ENCODE data around the gene LRP10. TPM values are rescaled to one million over a fixed set of nuclear protein-coding genes. Genes with fewer than 3 reads are reported as not detected.

LRP10 gene
- polyA plus RNA-seq, 1 donor from 2014 or later, result 0.22 TPM

DNA sequence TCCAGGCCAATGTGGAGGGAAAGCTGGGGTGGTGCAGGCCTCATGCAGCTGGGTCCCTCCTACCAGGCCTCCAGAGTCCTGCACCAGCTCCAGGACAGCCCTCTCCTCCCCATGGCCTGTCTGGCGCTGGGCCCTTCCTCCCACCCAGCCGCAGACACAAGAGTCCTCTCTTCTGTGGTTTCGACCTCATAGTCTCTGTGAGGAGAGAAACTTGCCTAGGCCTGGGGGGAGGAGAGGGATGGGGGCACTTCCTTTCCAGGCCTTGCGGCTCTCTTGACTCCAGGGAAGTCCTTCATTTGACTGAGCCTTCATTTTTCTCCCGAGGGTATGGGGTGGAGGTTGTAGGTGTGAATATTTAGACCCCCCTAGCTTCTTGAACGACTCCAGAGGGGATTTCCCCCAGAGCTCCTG, 32.9 kb upstream of the LRP10 start:
- Histone ChIP-seq H3K9me2 (ENCODE audit: insufficient read depth, low read length) (no peaks in the 10 kb centered on the region), H3K36me3 (ENCODE audit: insufficient read depth, low read length) (no peaks in the 10 kb centered on the region), H2AFZ (ENCODE audit: low read depth, low read length) (no peak overlapping the region), H4K20me1 (ENCODE audit: insufficient read depth) (no peaks in the 10 kb centered on the region), H3K9ac (ENCODE audit: low read length) (no peak overlapping the region), H3K9me3 (ENCODE audit: low read length) (no peaks in the 10 kb centered on the region), H3K27ac (ENCODE audit: low read length) (no peak overlapping the region), H3K27me3 (ENCODE audit: insufficient read depth, low read depth, low read length) (peaks cover 37% of the 10 kb centered on the region), H3K4me2 (ENCODE audit: low read length) (no peak overlapping the region), H3K4me3 (ENCODE audit: low read length) (no peak overlapping the region), H3K79me2 (replicated peaks; ENCODE audit: insufficient read depth, low read length) (no peaks in the 10 kb centered on the region), H3F3A (ENCODE audit: insufficient read depth, low read length, poor library complexity, severe bottlenecking) (no peaks in the 10 kb centered on the region)
- no peak for TF ChIP-seq MXI1 (conservative IDR thresholded peaks at IDR 0.05; ENCODE audit: poor library complexity, severe bottlenecking)
- TF ChIP-seq, protein P1, sequence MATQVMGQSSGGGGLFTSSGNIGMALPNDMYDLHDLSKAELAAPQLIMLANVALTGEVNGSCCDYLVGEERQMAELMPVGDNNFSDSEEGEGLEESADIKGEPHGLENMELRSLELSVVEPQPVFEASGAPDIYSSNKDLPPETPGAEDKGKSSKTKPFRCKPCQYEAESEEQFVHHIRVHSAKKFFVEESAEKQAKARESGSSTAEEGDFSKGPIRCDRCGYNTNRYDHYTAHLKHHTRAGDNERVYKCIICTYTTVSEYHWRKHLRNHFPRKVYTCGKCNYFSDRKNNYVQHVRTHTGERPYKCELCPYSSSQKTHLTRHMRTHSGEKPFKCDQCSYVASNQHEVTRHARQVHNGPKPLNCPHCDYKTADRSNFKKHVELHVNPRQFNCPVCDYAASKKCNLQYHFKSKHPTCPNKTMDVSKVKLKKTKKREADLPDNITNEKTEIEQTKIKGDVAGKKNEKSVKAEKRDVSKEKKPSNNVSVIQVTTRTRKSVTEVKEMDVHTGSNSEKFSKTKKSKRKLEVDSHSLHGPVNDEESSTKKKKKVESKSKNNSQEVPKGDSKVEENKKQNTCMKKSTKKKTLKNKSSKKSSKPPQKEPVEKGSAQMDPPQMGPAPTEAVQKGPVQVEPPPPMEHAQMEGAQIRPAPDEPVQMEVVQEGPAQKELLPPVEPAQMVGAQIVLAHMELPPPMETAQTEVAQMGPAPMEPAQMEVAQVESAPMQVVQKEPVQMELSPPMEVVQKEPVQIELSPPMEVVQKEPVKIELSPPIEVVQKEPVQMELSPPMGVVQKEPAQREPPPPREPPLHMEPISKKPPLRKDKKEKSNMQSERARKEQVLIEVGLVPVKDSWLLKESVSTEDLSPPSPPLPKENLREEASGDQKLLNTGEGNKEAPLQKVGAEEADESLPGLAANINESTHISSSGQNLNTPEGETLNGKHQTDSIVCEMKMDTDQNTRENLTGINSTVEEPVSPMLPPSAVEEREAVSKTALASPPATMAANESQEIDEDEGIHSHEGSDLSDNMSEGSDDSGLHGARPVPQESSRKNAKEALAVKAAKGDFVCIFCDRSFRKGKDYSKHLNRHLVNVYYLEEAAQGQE (IDR thresholded peaks at IDR 0.05; ENCODE audit: borderline replicate concordance), result no peak
- TF ChIP-seq, protein P2, sequence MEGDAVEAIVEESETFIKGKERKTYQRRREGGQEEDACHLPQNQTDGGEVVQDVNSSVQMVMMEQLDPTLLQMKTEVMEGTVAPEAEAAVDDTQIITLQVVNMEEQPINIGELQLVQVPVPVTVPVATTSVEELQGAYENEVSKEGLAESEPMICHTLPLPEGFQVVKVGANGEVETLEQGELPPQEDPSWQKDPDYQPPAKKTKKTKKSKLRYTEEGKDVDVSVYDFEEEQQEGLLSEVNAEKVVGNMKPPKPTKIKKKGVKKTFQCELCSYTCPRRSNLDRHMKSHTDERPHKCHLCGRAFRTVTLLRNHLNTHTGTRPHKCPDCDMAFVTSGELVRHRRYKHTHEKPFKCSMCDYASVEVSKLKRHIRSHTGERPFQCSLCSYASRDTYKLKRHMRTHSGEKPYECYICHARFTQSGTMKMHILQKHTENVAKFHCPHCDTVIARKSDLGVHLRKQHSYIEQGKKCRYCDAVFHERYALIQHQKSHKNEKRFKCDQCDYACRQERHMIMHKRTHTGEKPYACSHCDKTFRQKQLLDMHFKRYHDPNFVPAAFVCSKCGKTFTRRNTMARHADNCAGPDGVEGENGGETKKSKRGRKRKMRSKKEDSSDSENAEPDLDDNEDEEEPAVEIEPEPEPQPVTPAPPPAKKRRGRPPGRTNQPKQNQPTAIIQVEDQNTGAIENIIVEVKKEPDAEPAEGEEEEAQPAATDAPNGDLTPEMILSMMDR (IDR thresholded peaks at IDR 0.05; ENCODE audit: poor library complexity, severe bottlenecking), result no peak
- no peak for TF ChIP-seq POLR2AphosphoS5 (IDR thresholded peaks at IDR 0.05)
- TF ChIP-seq EZH2 (IDR thresholded peaks at IDR 0.05; ENCODE audit: borderline replicate concordance, insufficient read depth, low read length, poor library complexity, severe bottlenecking), result no peak
- TF ChIP-seq RAD21 (conservative IDR thresholded peaks at IDR 0.05), result no peak
- TF ChIP-seq SMC3 (conservative IDR thresholded peaks at IDR 0.05; ENCODE audit: poor library complexity), result no peak
- no peak for TF ChIP-seq EP300 (conservative IDR thresholded peaks at IDR 0.05; ENCODE audit: poor library complexity, severe bottlenecking)
- no peak for TF ChIP-seq TAF1 (IDR thresholded peaks at IDR 0.05; ENCODE audit: low read depth)

DNA sequence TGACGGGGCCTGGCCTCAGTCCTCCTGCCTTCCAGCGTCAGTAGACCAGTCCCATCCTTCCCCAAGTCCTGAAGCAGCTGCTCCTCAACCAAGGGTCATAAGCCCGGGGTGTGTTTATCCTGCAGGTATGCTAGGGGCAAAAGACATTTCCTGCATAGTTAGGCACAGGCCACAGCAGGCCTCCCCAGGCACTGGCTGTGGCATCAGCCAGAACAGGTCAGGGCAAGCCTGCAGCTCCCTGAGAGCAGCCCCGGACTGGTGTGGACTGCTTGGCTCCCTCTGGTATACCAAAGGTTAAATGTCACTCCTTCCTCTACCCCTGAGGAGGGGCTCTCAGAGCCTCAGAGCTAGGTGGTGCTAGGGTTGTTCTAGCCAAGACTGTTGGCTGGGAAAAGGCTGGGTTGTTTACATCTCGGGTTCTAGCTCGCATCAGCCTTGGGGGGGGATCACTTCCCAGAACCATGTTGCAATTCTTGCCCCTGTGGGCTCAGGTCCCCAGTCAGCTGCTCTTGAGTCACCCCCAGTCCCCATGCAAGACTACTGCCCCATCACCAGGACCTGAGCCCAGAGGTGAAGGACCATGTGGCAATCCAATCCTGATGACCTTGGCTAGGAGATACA, 32.3 kb upstream of the LRP10 start:
- no peak overlapping the region for H3K4me2 ChIP-seq (ENCODE audit: low read length)
- H4K20me1 ChIP-seq (ENCODE audit: insufficient read depth), result no peaks in the 10 kb centered on the region
- no peak overlapping the region for H3K4me3 ChIP-seq (ENCODE audit: low read length)
- no peaks in the 10 kb centered on the region for H3K36me3 ChIP-seq (ENCODE audit: insufficient read depth, low read length)
- H3K9me3 ChIP-seq (ENCODE audit: low read length), result no peaks in the 10 kb centered on the region
- no peaks in the 10 kb centered on the region for H3K9me2 ChIP-seq (ENCODE audit: insufficient read depth, low read length)
- H3K9ac ChIP-seq (ENCODE audit: low read length), result no peak overlapping the region
- no peaks in the 10 kb centered on the region for H3K79me2 ChIP-seq (replicated peaks; ENCODE audit: insufficient read depth, low read length)
- TF ChIP-seq, protein P2 (IDR thresholded peaks at IDR 0.05; ENCODE audit: poor library complexity, severe bottlenecking), result no peak
- TF ChIP-seq, protein P1 (IDR thresholded peaks at IDR 0.05; ENCODE audit: borderline replicate concordance), result no peak
- TF ChIP-seq MXI1 (conservative IDR thresholded peaks at IDR 0.05; ENCODE audit: poor library complexity, severe bottlenecking) (no peak), EP300 (conservative IDR thresholded peaks at IDR 0.05; ENCODE audit: poor library complexity, severe bottlenecking) (no peak), RAD21 (conservative IDR thresholded peaks at IDR 0.05) (no peak), TAF1 (IDR thresholded peaks at IDR 0.05; ENCODE audit: low read depth) (no peak), SMC3 (conservative IDR thresholded peaks at IDR 0.05; ENCODE audit: poor library complexity) (no peak), EZH2 (IDR thresholded peaks at IDR 0.05; ENCODE audit: borderline replicate concordance, insufficient read depth, low read length, poor library complexity, severe bottlenecking) (no peak), POLR2AphosphoS5 (IDR thresholded peaks at IDR 0.05) (no peak)
- H3K27me3 ChIP-seq (ENCODE audit: insufficient read depth, low read depth, low read length), result peaks cover 37% of the 10 kb centered on the region
- no peaks in the 10 kb centered on the region for H3F3A ChIP-seq (ENCODE audit: insufficient read depth, low read length, poor library complexity, severe bottlenecking)
- no peak overlapping the region for H2AFZ ChIP-seq (ENCODE audit: low read depth, low read length)
- no peak overlapping the region for H3K27ac ChIP-seq (ENCODE audit: low read length)

Data from neural cell (in vitro differentiated cells).